ENCODE measurements around the gene STAM.

GRCh38 chr10:17737027-17737965, 93.3 kb downstream of the STAM start:
- TF ChIP-seq, protein P1, sequence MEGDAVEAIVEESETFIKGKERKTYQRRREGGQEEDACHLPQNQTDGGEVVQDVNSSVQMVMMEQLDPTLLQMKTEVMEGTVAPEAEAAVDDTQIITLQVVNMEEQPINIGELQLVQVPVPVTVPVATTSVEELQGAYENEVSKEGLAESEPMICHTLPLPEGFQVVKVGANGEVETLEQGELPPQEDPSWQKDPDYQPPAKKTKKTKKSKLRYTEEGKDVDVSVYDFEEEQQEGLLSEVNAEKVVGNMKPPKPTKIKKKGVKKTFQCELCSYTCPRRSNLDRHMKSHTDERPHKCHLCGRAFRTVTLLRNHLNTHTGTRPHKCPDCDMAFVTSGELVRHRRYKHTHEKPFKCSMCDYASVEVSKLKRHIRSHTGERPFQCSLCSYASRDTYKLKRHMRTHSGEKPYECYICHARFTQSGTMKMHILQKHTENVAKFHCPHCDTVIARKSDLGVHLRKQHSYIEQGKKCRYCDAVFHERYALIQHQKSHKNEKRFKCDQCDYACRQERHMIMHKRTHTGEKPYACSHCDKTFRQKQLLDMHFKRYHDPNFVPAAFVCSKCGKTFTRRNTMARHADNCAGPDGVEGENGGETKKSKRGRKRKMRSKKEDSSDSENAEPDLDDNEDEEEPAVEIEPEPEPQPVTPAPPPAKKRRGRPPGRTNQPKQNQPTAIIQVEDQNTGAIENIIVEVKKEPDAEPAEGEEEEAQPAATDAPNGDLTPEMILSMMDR (IDR thresholded peaks at IDR 0.05) = peak; percentile 23 to 67 (median 59)
- no peak for TF ChIP-seq POLR2A (IDR thresholded peaks at IDR 0.05)
